ENCODE data around the gene HOXC13.

HOXC13 gene

DNA sequence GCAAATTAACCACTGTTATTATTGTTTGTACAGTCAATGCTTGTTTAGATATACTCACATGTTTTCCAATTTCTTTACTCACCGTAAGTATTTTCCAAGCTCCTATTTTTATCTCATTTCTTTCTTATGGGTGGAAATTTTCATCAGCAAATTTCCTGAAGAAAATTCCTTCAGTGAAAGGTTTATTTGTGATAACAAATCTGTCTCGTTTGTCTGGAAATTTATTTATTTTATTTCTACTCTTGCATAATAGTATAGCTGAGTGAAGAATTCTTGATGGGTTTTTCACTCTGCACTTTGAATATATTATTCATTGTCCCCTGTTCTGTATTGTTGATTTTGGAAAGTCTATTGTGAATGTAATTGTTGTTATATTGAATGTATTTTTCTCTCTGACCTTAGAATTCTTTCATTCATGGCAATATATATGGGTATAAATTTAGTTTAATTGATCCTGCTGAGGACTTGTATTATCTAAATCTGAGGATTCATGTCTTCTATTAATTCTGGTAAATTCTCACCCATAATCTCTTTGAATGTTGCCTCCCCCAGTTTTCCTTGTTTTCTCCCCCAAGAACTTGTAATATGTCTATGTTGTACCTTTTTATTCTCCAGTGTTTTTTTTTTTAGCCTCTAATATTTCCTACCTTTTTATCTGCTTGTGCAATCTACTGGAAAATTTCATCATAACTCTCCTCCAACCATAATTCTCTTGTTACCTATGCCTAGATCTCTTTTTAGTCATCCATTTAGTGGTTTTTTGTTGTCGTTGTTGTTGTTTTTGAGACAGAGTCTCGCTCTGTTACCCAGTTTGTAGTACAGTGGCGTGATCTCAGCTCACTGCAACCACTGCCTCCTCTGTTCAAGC, 21.6 kb upstream of the HOXC13 start:
- no peak for DNase-seq
- Histone ChIP-seq H3K4me3 (no peak overlapping the region), H3K9me3 (no peaks in the 10 kb centered on the region), H3K36me3 (no peaks in the 10 kb centered on the region), H3K4me1 (no peaks in the 10 kb centered on the region), H3K27ac (no peak overlapping the region), H3K27me3 (peaks cover 0 to 88% of the 10 kb centered on the region in 2 donors)
- TF ChIP-seq CTCF (IDR thresholded peaks at IDR 0.05) = no peak
- intact Hi-C loops (cut with DNase I; ENCODE audit: low total_unique reads) = no loop called here

GRCh38 chr12:53924521-53925405, 13.9 kb upstream of the HOXC13 start:
- Histone ChIP-seq H3K27ac (no peak overlapping the region), H3K4me1 (peaks cover 0 to 11% (median 5%) of the 10 kb centered on the region in 4 donors), H3K4me3 (no peak overlapping the region), H3K27me3 (peaks cover 6 to 94% of the 10 kb centered on the region in 2 donors), H3K9me3 (no peaks in the 10 kb centered on the region), H3K36me3 (no peaks in the 10 kb centered on the region)
- no peak for TF ChIP-seq CTCF (IDR thresholded peaks at IDR 0.05)
- no peak for DNase-seq
- intact Hi-C loops (cut with DNase I; ENCODE audit: low total_unique reads) = no loop called here

DNA sequence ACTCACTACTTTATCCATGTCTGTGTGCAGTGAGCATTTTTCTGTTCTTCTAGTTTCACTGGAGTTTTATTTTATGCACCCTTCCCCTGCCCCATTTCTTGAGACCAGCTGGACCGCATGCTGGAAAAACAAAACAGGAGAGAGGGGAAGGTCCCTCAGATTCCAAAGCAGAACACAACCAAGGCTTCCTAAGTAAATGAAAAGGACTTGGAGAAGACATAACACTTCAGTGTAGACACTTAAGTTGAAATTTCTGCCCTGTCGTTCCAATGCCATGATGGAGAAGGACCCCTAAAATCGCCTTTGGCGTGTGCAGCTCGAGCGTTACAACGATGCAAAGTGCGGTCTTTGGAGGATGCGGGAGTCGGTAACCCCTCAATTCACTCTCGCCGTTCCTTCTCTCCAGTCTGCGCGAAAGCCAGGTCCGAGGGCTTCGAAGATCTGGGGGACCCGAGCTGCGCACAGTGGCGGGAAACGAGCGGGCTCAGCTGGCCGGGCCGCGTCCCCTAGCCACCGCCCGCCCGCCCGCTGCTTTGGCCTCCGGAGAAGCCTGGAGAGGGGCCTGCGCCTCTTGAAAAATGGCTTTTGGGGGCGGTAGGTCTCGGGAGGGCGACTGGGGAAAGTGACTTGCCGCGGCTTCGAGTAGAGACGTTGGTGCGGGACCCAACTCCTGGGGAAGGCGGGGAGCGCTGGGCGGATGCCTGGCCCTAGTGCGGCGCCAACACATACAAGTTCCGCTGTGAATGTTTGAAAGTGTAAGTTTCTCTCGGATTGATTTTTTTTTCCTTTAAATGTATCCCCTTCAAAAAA, 11.2 kb upstream of the HOXC13 start:
- no peak for TF ChIP-seq CTCF (IDR thresholded peaks at IDR 0.05)

GRCh38 chr12:53928054-53928835, 10.4 kb upstream of the HOXC13 start:
- DNase-seq = no peak
- Histone ChIP-seq H3K4me1 (peaks cover 0 to 11% (median 5%) of the 10 kb centered on the region in 4 donors), H3K36me3 (no peaks in the 10 kb centered on the region), H3K9me3 (no peaks in the 10 kb centered on the region), H3K4me3 (no peak overlapping the region), H3K27me3 (peaks cover 10 to 100% of the 10 kb centered on the region in 2 donors), H3K27ac (no peak overlapping the region)
- intact Hi-C loops (cut with DNase I; ENCODE audit: low total_unique reads) = no loop called here
- TF ChIP-seq CTCF (IDR thresholded peaks at IDR 0.05) = no peak

More for the DNA sequence above, 11.2 kb upstream of the HOXC13 start:
- DNase-seq = no peak
- H3K27me3 ChIP-seq = peaks cover 10 to 99% of the 10 kb centered on the region in 2 donors
- intact Hi-C loops (cut with DNase I; ENCODE audit: low total_unique reads) = no loop called here
- peaks cover 0 to 11% (median 5%) of the 10 kb centered on the region in 4 donors for H3K4me1 ChIP-seq
- no peak overlapping the region for H3K27ac ChIP-seq
- no peaks in the 10 kb centered on the region for H3K9me3 ChIP-seq
- no peak overlapping the region for H3K4me3 ChIP-seq
- H3K36me3 ChIP-seq = no peaks in the 10 kb centered on the region

Data from tibial artery (tissue), 4 donors.